Measurements from ENCODE around the gene SBF1. TPM values are rescaled to one million over a fixed set of nuclear protein-coding genes. Genes with fewer than 3 reads are reported as not detected.

The SBF1 gene
- total and polyA plus RNA-seq, 2 of the 13 experiments (the other 11 are each of a cell fraction or from before 2014, with no cell fraction given) = 31.7 to 40.9 TPM

GRCh38 chr22:50396751-50397370 is 78.0 kb downstream of the SBF1 start (continued):
- TF ChIP-seq THAP9 (CRISPR knock-in tag; IDR thresholded peaks at IDR 0.05; ENCODE audit: borderline replicate concordance) (peak; percentile 22; the same call in 1 of the 2 replicates), ARID4A (CRISPR knock-in tag; IDR thresholded peaks at IDR 0.05; ENCODE audit: borderline replicate concordance) (peak; percentile 73; the same call in 1 of the 2 replicates), KLF16 (CRISPR knock-in tag; IDR thresholded peaks at IDR 0.05) (0 out of 4 replicates have a peak, but pooled peaks of 1 of the 2 experiments have one; percentile 70), ZBTB1 (CRISPR knock-in tag; IDR thresholded peaks at IDR 0.05; ENCODE audit: borderline replicate concordance) (no peak), HMG20B (CRISPR knock-in tag; conservative IDR thresholded peaks at IDR 0.05) (peak; percentile 96), ELF3 (CRISPR knock-in tag; IDR thresholded peaks at IDR 0.05) (peak; percentile 93), ZNF331 (CRISPR knock-in tag; IDR thresholded peaks at IDR 0.05) (peak; percentile 53; the same call in 1 of the 2 replicates), ZNF317 (CRISPR knock-in tag; IDR thresholded peaks at IDR 0.05) (peak; percentile 86; the same call in 1 of the 2 replicates), HNRNPUL1 (IDR thresholded peaks at IDR 0.05; ENCODE audit: low read depth, low read length) (no peak), CEBPG (CRISPR knock-in tag; IDR thresholded peaks at IDR 0.05) (peak; percentile 42; the same call in 1 of the 2 replicates), RELA (CRISPR knock-in tag; IDR thresholded peaks at IDR 0.05) (no peak), ZSCAN25 (CRISPR knock-in tag; IDR thresholded peaks at IDR 0.05) (no peak), IKZF4 (CRISPR knock-in tag; IDR thresholded peaks at IDR 0.05; ENCODE audit: borderline replicate concordance, low read depth, not compliant biosample characterization) (no peak), ZFYVE20 (CRISPR knock-in tag; IDR thresholded peaks at IDR 0.05; ENCODE audit: borderline replicate concordance, low read depth) (no peak), NR1H2 (CRISPR knock-in tag; IDR thresholded peaks at IDR 0.05; ENCODE audit: borderline replicate concordance, low read depth) (no peak), ATF2 (CRISPR knock-in tag; IDR thresholded peaks at IDR 0.05) (peak; percentile 72; the same call in 1 of the 2 replicates), ZNF652 (CRISPR knock-in tag; IDR thresholded peaks at IDR 0.05; ENCODE audit: borderline replicate concordance, low read depth) (no peak), TCF12 (IDR thresholded peaks at IDR 0.05) (no peak), TCF12 (CRISPR knock-in tag; IDR thresholded peaks at IDR 0.05) (peak; percentile 86; the same call in 1 of the 2 replicates), HDAC2 (CRISPR knock-in tag; IDR thresholded peaks at IDR 0.05) (peak; percentile 97), SMC3 (IDR thresholded peaks at IDR 0.05; ENCODE audit: low read length) (no peak), SNAPC5 (CRISPR knock-in tag; IDR thresholded peaks at IDR 0.05; ENCODE audit: borderline replicate concordance) (no peak)

Measured in HepG2 (cell line).